Stimulated activated CD4-positive, alpha-beta T cell treated with anti-CD3 and anti-CD28 coated beads, Interleukin-2, amount 100 ng/mL, for 48 hours (primary cell): Measurements from ENCODE around the gene MFN2.
"Not testable (repeated sequence)": the region's sequence is repeated elsewhere in the genome, so short reads cannot be mapped to it uniquely, and the experiment has no call there.

Source experiments
- DNase-seq, 2 donors: peaks; one replicate each; pipeline ENCODE4 v3.0.0-alpha.2; 2020

The MFN2 gene

DNA sequence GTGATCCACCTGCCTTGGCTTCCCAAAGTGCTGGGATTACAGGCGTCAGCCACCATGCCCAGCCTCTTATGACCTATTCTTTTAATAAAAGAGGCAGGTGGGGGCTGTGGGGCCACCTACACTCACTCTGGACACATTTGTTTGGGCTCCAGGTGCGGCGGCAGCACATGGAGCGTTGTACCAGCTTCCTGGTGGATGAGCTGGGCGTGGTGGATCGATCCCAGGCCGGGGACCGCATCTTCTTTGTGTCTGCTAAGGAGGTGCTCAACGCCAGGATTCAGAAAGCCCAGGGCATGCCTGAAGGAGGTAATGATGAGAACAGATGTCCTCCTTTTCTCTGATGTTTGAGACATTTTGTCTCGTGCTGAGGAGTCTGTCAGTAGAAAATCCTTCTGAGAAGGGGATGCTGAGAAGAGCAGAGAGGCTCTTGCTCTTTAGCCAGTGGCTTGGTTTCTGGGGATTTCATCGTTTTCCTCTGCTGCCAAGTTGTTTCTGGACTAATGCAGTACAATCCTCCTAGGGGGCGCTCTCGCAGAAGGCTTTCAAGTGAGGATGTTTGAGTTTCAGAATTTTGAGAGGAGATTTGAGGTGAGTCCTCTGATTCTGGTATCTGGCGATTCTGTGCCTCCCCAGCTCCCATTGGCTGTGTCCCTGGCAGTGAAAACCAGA, 21.1 kb downstream of the MFN2 start:
- peak; percentile 64 for DNase-seq

DNA sequence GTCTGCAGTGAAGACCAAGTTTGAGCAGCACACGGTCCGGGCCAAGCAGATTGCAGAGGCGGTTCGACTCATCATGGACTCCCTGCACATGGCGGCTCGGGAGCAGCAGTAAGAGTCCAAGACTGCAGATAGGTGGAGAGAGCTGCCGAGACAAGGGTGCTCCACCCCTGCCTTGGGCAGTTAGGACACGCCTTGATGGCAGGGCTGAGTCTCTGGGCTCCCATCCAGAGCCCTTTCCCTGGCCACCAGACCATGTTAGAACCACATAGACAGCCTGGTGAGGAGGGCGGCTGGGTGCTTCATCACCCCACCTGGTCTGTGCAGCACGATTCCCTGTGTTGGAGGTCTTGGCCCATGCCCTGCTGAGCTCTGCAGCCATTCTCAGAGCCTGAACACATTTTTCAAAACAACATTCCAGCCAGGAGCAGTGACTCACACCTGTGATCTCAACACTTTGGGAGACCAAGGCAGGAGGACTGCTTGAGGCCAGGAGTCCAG, 21.8 kb downstream of the MFN2 start:
- DNase-seq = no peak

DNA sequence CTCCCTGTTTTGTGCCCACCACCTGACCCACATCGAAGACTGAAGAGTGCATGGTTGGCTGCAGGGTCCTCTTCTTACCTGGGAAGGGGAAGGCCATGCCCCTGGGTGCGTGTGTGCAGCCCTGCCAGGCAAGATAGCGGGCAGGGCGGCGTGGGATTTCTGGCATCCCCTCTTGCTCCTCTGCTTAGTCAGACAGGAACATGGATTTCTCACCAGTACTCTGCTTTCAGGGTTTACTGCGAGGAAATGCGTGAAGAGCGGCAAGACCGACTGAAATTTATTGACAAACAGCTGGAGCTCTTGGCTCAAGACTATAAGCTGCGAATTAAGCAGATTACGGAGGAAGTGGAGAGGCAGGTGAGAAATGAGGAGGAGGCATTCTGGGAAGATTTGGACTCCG, 23.5 kb downstream of the MFN2 start:
- no peak for DNase-seq

GRCh38 chr1:12005488-12006166, 25.4 kb downstream of the MFN2 start:
- DNase-seq = no peak

DNA sequence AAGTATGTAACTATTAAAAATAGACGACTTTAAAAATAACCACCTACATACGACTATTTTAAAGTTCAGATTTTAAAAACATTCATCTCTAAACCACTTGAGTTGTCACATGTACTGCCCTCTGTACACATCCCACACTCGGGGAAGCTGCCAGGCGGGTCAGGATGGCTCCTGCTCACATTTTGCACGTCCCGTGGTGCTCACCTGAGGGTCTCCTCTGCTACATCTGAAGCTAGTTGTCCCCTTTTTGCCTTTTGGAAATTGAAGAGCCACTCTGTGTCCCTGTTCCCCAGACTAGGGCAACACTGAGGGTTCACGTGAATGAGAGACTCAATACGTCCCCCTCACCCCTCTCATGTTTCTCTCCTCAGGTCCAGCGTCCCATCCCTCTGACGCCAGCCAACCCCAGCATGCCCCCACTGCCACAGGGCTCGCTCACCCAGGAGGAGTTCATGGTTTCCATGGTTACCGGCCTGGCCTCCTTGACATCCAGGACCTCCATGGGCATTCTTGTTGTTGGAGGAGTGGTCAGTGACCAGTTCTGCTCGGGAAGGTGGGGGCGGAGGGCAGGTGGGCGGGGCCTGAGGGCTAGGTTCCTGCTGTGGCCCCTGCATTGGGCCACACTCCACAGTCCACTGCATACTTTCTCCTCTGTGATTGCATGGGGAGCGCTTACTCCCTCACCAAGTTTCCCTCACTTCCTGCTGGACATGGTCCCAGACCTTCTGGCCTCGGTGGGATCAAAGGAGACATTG, 26.1 kb downstream of the MFN2 start:
- DNase-seq = no peak

- no peak for DNase-seq
Measured at GRCh38 chr1:12007204-12007603, 27.0 kb downstream of the MFN2 start.

GRCh38 chr1:12008355-12008754, 28.1 kb downstream of the MFN2 start:
- DNase-seq = not testable (repeated sequence)

- DNase-seq = no peak
Measured at GRCh38 chr1:12009318-12009947, 29.2 kb downstream of the MFN2 start.

DNA sequence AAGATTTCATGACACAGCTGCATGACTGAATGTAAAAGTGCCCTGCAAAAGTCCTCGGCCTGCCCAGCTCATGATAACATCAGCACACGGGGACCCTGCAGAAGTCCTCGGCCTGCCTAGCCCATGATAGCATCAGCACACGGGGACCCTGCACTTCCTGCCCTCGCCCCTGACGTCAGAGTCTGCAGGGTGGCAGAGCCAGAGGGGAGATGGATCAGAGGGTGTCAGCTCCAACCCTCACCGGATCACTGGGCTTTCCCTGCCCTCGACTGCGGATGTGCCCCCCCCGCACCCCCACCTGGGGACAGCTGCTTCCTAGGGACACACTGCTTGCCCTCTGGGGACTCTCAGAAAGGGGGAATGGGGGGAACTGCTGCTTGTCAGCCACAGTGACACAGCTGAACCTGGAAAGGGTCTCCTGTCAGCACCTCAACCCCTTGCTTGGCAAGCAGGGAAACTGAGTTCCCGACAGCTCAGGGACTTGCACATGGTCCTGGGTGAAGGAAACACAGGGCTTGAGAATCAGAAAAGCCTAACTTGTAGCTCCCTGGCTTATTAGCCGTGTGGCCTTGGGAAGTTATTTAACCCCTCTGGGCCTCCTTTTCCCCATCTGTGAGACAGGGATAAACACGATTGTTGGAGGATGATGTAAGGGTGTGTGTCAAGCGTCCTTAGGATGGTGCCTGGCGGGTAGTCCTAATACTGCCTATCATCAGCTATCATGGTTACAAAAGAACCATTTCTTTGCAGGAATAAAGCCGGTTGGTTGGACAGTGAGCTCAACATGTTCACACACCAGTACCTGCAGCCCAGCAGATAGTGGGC, 30.7 kb downstream of the MFN2 start:
- DNase-seq = no peak

DNA sequence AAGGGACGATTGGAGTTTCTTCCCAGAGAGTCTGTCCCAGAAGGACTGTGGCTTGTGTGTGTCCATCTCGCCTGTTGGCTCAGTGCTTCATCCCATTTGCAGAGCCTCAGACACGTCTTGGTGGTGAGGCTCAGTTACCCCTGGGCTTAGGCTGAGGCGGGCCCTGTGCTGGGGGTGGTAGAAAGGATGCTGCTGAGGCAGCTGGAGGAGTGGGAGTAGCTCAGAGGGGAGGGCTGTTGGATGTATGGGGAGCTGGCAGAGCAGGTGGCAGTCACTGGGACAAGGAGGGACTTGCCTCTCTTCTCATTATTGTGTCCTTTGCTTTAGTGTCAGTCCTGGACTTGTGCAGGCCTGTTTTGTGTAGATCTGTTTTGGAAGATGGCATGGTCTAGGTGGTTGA, 31.8 kb downstream of the MFN2 start:
- DNase-seq = no peak

DNA sequence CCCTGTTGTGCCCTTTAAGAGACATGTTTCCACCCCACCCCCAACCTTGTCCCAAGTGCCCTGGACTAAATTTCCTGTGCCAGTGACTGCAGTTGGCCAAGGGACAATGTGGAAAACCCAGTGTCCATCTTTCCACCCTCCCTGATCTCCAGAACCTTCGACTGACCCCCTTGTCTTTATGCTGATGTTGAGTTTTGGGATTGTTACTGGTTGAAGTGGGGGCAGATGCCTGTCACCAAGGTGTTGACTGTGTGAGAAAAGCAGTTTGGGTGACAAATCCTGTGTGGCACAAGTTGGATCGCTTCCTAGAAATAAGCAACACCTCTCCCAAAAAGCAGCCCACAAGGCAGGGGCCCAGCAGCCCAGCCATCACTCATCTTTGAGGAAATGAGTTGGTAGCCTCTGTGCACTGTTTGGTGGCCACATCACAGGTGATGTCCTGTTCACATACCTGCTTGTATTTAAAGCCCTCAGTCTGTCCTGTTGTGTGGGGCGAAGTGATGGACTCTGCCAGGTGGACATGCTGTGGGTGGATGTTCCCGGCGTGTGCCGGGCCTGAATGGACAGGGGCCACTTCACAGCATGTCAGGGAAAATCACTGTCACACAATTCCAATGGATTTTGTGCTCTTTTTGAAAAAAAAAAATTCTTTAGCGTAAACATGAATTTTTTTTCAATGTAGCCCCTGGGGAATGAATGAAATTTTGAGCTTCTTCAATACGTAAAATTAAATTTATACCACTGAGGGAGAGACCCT, 32.5 kb downstream of the MFN2 start:
- no peak for DNase-seq

- no peak for DNase-seq
Measured at GRCh38 chr1:12014141-12014991, 34.1 kb downstream of the MFN2 start.

DNA sequence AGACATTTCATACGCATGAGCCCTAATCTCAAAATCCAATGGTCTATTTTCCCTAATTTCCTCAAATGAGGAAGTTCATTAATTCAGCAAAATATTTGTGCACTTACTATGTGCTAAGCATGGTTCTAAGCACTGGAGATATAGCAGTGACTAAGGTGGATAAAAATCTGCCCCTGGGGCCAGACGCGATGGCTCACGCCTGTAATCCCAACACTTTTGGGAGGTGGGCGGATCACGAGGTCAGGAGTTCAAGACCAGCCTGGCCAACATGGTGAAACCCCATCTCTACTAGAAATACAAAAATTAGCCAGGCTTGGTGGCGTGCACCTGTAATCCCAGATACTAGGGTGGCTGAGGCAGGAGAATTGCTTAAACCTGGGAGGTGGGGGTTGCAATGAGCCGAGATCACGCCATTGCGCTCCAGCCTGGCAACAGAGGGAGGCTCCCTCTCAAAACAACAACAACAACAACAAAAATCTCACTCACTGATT, 34.8 kb downstream of the MFN2 start:
- DNase-seq = no peak

GRCh38 chr1:12015499-12015898, 35.3 kb downstream of the MFN2 start:
- DNase-seq = no peak

DNA sequence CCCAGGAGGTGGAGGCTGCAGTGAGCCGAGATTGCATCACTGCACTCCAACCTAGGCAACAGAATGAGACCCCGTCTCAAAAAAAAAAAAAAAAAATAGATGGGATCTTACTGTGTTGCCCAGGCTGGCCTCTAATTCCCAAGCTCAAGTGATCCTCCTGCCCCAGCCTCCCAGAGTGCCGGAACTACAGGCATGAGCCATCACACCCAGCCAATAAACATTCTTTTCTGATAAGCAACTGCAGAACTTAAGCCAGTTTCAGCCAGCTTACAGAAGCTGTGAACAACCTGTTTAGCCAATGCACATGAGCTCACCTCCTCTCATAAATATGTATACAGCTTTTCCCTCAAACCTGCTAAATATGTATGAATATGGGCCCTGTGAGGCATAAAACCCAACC, 35.9 kb downstream of the MFN2 start:
- no peak for DNase-seq

DNA sequence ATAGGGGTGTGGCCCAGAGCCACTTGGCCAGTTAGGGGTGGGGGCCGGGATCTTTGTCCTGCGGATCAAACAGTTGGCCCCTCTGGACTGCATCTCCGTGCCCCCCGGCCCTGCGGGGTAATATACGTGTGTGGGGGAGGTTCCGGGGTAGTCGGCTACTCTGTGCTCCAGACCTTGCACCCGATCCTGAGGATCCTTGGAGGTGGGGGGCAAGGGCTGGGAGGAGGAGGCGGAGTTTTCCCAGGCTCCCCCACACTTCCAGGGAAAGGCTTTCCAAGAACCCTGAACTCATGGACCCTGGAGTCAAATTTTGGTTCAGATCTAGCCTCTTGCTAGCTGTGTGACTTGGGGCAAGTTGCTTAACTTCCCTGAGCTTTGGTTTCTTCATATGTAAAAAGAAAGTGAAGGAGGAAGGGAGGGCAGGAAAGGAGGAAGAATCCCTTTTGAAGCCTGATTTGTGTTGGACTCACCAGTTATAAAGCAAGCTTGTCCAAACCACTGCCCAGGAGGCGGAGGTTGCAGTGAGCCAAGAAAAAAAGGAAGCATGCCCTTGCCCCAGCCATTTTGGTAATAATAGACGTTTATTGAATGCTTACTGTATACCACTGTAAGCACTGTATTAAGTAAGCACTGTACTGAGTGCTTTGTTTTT, 39.7 kb downstream of the MFN2 start:
- DNase-seq = no peak

DNA sequence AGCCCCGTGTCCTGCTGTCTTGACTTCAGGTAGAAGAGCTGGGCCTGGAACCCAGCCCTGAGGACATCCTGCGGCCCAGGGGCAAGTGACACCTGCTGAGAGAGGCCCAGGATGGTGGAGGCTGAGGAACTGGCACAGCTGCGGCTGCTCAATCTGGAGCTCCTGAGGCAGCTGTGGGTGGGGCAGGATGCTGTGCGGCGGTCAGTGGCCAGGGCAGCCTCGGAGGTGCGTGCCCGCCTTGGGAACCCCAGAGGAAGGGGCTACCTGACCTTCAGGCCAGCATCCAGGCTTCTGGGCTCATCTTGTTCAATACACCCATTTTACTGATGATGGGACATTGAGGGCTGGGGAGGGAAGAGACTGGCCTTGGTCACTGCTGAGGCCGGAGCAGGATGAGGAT, 41.4 kb downstream of the MFN2 start:
- DNase-seq = no peak

DNA sequence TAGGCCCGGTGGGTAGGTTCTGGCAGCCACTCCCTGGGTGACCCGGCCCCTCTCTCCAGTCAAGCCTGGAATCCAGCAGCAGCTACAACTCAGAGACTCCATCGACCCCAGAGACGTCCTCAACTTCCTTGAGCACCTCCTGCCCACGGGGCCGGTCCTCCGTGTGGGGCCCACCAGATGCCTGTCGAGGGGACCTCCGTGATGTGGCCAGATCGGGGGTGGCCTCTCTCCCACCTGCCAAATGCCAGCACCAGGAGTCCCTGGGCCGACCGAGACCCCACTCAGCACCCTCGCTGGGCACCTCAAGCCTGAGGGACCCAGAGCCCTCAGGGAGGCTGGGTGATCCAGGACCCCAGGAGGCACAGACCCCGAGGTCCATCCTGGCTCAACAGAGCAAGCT, 41.8 kb downstream of the MFN2 start:
- DNase-seq = no peak

DNA sequence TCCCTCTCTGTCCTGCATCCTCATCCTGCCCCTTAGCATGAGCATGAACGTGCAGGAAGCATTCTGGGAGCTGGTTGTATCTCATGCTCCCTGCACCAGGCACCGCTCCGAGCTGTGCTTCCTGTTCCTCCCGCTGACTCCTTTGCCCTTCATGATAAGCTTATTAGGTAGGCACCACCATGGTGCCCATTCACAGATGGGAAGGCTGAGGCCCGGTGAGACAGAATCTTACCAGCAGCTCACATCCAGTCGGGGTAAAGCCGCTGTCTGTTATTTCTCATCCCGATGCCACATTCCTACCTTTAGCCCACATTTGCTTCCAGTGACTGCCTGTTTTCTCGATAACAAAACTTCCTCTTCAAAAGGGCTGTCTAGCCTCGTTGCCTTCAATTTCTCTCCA, 46.3 kb downstream of the MFN2 start:
- no peak for DNase-seq

- no peak for DNase-seq
Measured at GRCh38 chr1:12028248-12028647, 48.0 kb downstream of the MFN2 start.
